Stimulated activated CD8-positive, alpha-beta memory T cell treated with anti-CD3 and anti-CD28 coated beads, Interleukin-2, amount 100 ng/mL, for 1 hour (primary cell): ENCODE results near the gene DIPK1B.
A peak's percentile ranks its signal among the peaks of the same experiment; 100 is the strongest.
"Not testable (repeated sequence)": the region's sequence is repeated elsewhere in the genome, so short reads cannot be mapped to it uniquely, and the experiment has no call there.

Experiments used
- DNase-seq, 2 donors: peaks; one replicate each; pipeline ENCODE4 v3.0.0-alpha.2; 2020; ENCODE audit warnings: low read depth in 2 of 2

Gene DIPK1B

GRCh38 chr9:136766410-136767120 is 54.2 kb downstream of the DIPK1B start:
- DNase-seq, result not testable (repeated sequence)

DNA sequence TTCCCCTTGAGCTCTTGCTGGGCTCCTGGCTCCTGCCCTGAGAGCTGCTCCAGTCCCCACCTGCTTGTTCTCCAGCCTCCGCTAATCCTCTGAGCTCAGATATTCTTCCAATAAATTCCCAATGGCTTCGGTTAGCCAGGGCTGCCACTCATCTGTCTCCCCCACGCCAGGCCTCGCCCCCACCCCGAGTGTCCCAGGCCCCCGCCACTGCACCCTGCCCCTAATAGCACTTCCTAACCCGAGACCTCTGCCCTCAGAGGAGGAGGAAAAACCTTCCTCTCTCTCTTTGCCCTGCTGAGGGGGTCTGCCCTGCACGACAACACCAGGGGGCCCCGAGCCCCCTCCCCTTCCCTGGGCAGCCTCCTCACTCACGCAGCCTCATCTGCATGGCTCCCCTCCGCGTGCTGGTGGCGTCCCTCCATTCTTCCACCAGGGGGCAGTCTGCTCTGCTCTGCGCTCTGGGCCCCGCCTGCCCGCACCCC is 57.4 kb downstream of the DIPK1B start:
- peak in 1 of 2 donors; percentile 21 for DNase-seq

DNA sequence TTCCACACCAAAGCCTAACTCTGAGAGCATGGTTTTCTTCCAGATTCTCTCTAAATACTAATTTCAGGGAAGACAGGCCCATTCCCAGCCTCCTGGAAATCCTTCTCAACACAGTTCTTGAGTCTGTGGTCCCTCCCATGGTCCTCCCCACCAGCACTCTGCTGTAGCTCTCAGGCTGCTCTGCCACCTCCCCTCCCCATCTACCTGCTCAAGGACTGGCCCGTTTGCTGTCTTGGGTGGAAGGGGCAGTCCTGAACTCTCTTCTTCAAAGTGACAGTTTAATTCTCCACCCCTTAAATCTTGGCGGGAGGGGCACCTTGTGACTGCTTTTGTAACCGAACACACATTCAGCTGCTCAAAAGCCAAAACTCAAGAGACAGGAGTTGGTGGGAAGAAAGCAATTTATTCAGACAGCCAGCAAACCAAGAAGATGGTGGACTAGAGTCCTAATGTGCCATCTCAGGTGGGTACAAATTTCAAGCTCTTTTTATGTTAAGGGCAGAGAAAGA is 59.6 kb downstream of the DIPK1B start:
- DNase-seq, result no peak

GRCh38 chr9:136773386-136774044 is 61.1 kb downstream of the DIPK1B start:
- DNase-seq, result no peak
